ENCODE results near the gene OPTC.

DNA sequence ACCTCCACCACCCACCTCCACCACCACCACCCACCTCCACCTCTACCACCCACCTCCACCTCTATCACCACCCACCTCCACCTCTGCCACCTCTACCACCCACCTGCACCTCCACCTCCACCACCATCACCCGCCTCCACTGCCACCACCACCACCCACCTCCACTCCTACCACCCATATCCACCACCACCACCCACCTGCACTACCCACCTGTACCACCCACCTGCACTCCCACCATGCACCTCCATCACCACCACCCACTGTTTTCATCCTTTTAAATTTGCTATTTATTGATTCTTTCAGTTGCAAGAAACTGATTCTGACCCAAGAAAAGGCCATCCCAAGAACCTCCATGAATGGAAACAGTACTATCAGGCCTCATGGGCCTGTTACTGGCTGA lies 6.3 kb downstream of the OPTC start:
- no peak for TF ChIP-seq CTCF (IDR thresholded peaks at IDR 0.05; ENCODE audit: insufficient read depth, low read length, poor library complexity, severe bottlenecking)
- no peak for TF ChIP-seq EZH2phosphoT487 (conservative IDR thresholded peaks at IDR 0.05; ENCODE audit: low read length)

Measured in SU-DHL-6 (cell line).